Osteoblast (primary cell): ENCODE results near the gene CRY1. TPM values are rescaled to one million over a fixed set of nuclear protein-coding genes. Genes with fewer than 3 reads are reported as not detected.
A peak's percentile ranks its signal among the peaks of the same experiment; 100 is the strongest.

Source experiments
- DNase-seq: peaks from one replicate; pipeline ENCODE4 v3.0.0; 2011; ENCODE audit warnings: low spot score, mixed read lengths; ENCODE audit not compliant: insufficient read length; ENCODE audit errors: missing footprints
- H2AFZ ChIP-seq: 2 replicates; pipeline ENCODE4 v1.6.0; 2011; ENCODE audit warnings: mild to moderate bottlenecking, low read length
- H3K27ac ChIP-seq: 2 replicates; pipeline ENCODE4 v1.5.1; 2011; ENCODE audit warnings: mild to moderate bottlenecking, low read depth, low read length, moderate library complexity
- H3K27me3 ChIP-seq: 2 replicates; pipeline ENCODE4 v1.6.0; 2012; ENCODE audit warnings: mild to moderate bottlenecking, control low read depth, inconsistent platforms, low read length, moderate library complexity; ENCODE audit not compliant: insufficient read depth
- H3K36me3 ChIP-seq: 2 replicates; pipeline ENCODE4 v1.5.1; 2011; ENCODE audit warnings: mild to moderate bottlenecking, low read length, control low read depth, moderate library complexity; ENCODE audit not compliant: insufficient read depth
- H3K4me1 ChIP-seq: 2 replicates; pipeline ENCODE4 v1.5.1; 2011; ENCODE audit warnings: mild to moderate bottlenecking, low read length, control low read depth, moderate library complexity; ENCODE audit not compliant: insufficient read depth
- H3K4me2 ChIP-seq: 2 replicates; pipeline ENCODE4 v1.6.0; 2011; ENCODE audit warnings: mild to moderate bottlenecking, low read length; ENCODE audit not compliant: insufficient read depth
- H3K4me3 ChIP-seq: fragments of 200-600 bp; sonication (generic); 3 replicates; pipeline ENCODE4 v1.5.1; 2012; ENCODE audit warnings: mild to moderate bottlenecking, low read length, inconsistent platforms; ENCODE audit not compliant: insufficient read depth
- H3K79me2 ChIP-seq: 2 replicates; pipeline ENCODE4 v1.6.0; 2012; ENCODE audit warnings: mild to moderate bottlenecking, low read length, control low read depth, inconsistent platforms; ENCODE audit not compliant: insufficient read depth
- H3K9me3 ChIP-seq: 2 replicates; pipeline ENCODE4 v1.5.1; 2011; ENCODE audit warnings: low read depth, low read length, control low read depth
- H4K20me1 ChIP-seq: 2 replicates; pipeline ENCODE4 v1.6.0; 2012; ENCODE audit warnings: mild to moderate bottlenecking, low read length, control low read depth; ENCODE audit not compliant: insufficient read depth
- total RNA-seq: library from RNA; depleted of rRNA; stranded (reverse); fragments of >200 nt; gene quantifications from 2 replicates; pipeline ENCODE4 v1.2.3, GENCODE V29; 2012
- TF ChIP-seq, protein P1 (sequence below): IDR thresholded peaks from 2 replicates; pipeline ENCODE4 v1.5.1; 2011; ENCODE audit warnings: mild to moderate bottlenecking, low read depth, low read length, moderate library complexity; ENCODE audit errors: extremely low read depth

Gene CRY1
- total RNA-seq, 1 donor, result 18.1 TPM

GRCh38 chr12:106978035-106978800, 115.1 kb downstream of the CRY1 start:
- H3K27me3 ChIP-seq, result no peaks in the 10 kb centered on the region
- H3K36me3 ChIP-seq, result peaks cover 43% of the 10 kb centered on the region
- H3K4me1 ChIP-seq, result peaks cover 49% of the 10 kb centered on the region
- H4K20me1 ChIP-seq, result peaks cover 48% of the 10 kb centered on the region
- peaks cover 6% of the 10 kb centered on the region for H3K79me2 ChIP-seq
- no peak overlapping the region for H3K4me2 ChIP-seq
- H2AFZ ChIP-seq, result no peak overlapping the region
- H3K27ac ChIP-seq, result no peak overlapping the region
- no peak overlapping the region for H3K4me3 ChIP-seq
- no peak for DNase-seq
- H3K9me3 ChIP-seq, result no peaks in the 10 kb centered on the region
- TF ChIP-seq, protein P1, sequence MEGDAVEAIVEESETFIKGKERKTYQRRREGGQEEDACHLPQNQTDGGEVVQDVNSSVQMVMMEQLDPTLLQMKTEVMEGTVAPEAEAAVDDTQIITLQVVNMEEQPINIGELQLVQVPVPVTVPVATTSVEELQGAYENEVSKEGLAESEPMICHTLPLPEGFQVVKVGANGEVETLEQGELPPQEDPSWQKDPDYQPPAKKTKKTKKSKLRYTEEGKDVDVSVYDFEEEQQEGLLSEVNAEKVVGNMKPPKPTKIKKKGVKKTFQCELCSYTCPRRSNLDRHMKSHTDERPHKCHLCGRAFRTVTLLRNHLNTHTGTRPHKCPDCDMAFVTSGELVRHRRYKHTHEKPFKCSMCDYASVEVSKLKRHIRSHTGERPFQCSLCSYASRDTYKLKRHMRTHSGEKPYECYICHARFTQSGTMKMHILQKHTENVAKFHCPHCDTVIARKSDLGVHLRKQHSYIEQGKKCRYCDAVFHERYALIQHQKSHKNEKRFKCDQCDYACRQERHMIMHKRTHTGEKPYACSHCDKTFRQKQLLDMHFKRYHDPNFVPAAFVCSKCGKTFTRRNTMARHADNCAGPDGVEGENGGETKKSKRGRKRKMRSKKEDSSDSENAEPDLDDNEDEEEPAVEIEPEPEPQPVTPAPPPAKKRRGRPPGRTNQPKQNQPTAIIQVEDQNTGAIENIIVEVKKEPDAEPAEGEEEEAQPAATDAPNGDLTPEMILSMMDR, result no peak

DNA sequence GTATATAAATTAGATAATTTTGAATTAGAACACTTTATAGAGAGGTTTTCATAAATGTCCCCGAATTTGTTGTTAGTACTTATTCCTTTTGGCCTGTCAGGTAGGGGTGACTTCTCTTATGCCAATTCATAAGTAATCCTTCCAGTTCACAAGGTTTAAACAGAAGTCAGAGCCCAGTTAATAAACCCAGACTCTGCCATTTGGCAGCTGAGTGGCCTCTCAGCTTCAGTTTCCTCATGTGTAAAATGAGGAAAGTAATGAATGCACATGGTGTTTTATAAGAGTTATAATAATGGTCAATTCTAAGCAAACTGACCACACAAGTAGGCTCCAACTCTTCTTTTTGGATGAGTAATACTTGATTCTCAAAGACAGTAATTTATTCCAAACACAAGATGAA, 116.7 kb downstream of the CRY1 start:
- H3K4me1 ChIP-seq, result peaks cover 54% of the 10 kb centered on the region
- DNase-seq, result no peak

DNA sequence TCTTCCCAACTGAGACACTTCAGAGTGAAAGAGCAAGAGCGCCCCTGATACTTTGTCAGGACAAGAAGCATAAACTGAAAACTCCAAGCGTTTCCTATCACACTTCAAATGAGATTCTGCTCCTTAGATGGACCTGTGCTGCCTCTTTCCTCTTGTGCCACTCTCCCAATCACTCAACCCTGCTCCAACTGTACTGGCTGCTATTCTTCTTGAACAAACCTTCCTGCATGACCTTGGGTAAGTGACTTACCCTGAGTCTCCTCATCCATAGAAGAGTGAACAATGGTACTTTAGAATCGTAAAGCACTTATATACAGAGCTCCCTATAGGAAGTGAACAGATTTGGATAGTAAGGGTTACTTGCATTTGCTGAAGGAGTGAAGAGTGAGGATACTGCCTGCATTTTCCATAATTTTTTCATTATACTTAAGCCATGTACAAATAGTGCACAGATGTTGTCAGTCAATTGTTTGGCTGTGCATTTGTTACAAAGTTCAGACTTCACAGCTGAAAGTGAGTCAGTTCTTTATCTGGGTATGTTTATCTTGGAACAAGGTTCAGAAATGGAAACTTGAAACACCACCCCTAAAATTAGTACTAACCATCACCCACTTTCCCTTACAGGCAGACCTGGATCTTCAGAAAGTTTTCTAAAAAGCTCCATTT, 117.2 kb downstream of the CRY1 start:
- peaks cover 26% of the 10 kb centered on the region for H3K79me2 ChIP-seq
- peaks cover 60% of the 10 kb centered on the region for H3K36me3 ChIP-seq
- H4K20me1 ChIP-seq, result peaks cover 65% of the 10 kb centered on the region
- DNase-seq, result peak; percentile 76
- peaks cover 54% of the 10 kb centered on the region for H3K4me1 ChIP-seq
- peak overlapping the region; percentile 20 for H3K4me2 ChIP-seq
- H3K4me3 ChIP-seq, result no peak overlapping the region
- peak overlapping the region; percentile 15 for H3K27ac ChIP-seq
- H3K9me3 ChIP-seq, result no peaks in the 10 kb centered on the region
- TF ChIP-seq, protein P1, result no peak
- H2AFZ ChIP-seq, result no peak overlapping the region
- no peaks in the 10 kb centered on the region for H3K27me3 ChIP-seq

More for the DNA sequence above, 116.7 kb downstream of the CRY1 start:
- Histone ChIP-seq H3K36me3 (peaks cover 55% of the 10 kb centered on the region), H3K4me3 (no peak overlapping the region), H3K27ac (no peak overlapping the region), H4K20me1 (peaks cover 60% of the 10 kb centered on the region), H3K79me2 (peaks cover 21% of the 10 kb centered on the region), H3K4me2 (peak overlapping the region; percentile 11), H3K27me3 (no peaks in the 10 kb centered on the region), H3K9me3 (no peaks in the 10 kb centered on the region), H2AFZ (no peak overlapping the region)
- TF ChIP-seq, protein P1, result no peak

DNA sequence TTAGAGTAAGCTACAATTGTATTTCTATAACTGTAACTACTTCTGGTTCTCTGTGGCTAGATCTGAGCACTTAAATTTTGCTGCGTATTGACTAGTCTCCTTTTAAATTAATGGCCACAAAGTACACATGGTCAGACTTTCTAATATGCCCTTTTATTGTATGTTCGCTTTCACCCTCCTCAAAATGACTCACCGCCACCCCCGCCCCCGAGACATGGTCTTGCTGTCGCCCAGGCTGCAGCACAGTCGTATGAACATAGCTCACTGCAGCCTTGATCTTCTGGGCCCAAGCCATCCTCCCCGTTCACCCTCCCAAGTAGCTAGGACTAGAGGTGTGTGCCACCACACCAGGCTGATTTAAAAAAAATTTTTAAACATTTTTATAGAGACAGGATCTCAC, 118.3 kb downstream of the CRY1 start:
- TF ChIP-seq, protein P1, result no peak
- Histone ChIP-seq H2AFZ (no peak overlapping the region), H4K20me1 (peaks cover 75% of the 10 kb centered on the region), H3K4me3 (no peak overlapping the region), H3K27ac (no peak overlapping the region), H3K4me2 (no peak overlapping the region), H3K27me3 (no peaks in the 10 kb centered on the region), H3K36me3 (peaks cover 70% of the 10 kb centered on the region), H3K79me2 (peaks cover 37% of the 10 kb centered on the region), H3K4me1 (peaks cover 57% of the 10 kb centered on the region), H3K9me3 (no peaks in the 10 kb centered on the region)
- DNase-seq, result no peak
